ENCODE results near the gene ZEB2.

The ZEB2 gene

DNA sequence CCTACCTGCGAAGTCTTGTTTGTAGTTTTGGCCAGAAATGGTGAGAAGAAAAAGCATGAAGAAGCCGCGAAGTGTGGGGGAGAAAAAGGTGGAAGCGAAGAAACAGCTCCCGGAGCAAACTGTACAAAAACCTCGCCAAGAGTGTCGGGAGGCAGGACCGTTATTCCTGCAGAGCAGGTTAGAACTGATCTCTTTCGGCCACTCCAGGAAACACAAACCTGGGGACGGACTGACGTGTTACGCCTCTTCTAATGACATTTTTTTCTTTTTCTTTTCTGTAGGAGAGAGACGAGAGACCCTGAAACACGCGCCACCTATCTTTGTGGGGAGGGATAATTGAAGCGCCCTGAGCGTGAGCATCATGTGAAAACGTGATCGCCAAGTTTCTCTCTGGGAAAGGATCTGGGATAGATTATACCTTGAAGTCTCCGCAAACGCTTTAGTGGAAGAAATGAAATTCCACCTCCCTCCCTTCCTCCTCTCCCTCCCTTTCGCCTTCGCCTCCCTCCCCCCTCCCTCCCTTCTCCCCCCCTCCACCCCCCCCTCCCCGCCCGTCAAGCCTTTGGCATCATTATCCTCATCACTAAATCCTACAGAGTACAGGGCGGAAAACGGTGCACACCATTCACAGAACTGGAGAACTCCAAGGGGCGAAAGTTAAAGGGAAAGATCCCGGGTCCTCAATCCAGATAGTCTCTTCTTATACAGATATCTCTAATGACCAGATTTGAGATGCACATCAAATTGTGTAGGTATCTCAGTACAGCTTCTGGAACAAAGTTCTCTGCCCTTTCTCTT is at the start of gene ZEB2:
TSS of gene ZEB2 (minus strand) at position 186 of the 798 bp plus-strand sequence. CDS start 2,769 bp downstream, outside the sequence.
- peak; percentile 84 for DNase-seq (ENCODE audit: extremely low read depth, low read depth)

DNA sequence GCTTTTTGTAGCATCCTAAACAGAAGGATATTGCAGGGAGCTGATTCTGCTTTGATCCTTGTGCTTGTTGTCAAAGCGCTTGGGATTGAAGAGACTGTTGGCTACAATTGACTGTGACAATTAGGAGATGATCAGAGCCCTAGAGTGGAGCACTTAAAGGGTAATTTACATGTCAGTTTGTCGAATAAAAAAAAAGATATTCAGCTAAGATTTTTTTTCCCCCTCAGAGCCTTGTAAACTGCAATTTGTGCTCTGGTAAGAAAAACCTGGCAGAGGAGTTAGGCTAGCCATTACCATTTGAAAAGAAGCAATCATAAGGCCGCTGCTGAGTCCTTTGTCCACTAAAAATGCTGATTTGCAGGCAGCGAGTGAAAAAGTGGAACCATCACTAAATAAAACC is 47.8 kb upstream of the ZEB2 start:
- TF ChIP-seq CTCF (IDR thresholded peaks at IDR 0.05; ENCODE audit: low read depth, low read length), result no peak
- DNase-seq (ENCODE audit: extremely low read depth, low read depth), result no peak

More for the DNA sequence above, at the start of gene ZEB2:
- TF ChIP-seq CTCF (IDR thresholded peaks at IDR 0.05; ENCODE audit: low read depth, low read length), result peak; percentile 86

GRCh38 chr2:144566448-144566847 is 46.5 kb upstream of the ZEB2 start:
- DNase-seq (ENCODE audit: extremely low read depth, low read depth), result no peak
- no peak for TF ChIP-seq CTCF (IDR thresholded peaks at IDR 0.05; ENCODE audit: low read depth, low read length)

- DNase-seq (ENCODE audit: extremely low read depth, low read depth), result no peak
- TF ChIP-seq CTCF (IDR thresholded peaks at IDR 0.05; ENCODE audit: low read depth, low read length), result no peak
These were observed 40.3 kb upstream of the ZEB2 start for GRCh38 chr2:144560251-144560650.

DNA sequence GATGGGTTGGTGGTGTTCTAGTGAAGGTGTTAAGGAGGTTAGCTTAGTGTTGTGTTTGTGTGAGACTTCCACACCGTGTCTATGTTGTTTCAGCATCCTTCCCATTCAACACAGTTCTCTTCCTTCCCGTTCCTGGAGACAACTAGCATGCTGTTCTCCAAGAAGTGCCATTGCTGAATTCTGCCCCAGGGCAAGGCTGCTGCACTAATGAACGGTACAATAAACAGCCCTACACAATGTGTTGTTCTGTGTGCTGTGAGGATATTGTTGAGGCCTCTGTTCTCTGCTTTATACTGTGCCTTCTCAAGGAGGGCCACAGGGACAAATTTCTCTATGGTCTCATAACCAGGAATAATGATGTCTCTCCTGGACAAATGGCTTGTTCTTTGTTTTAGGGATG is 39.8 kb upstream of the ZEB2 start:
- no peak for DNase-seq (ENCODE audit: extremely low read depth, low read depth)
- TF ChIP-seq CTCF (IDR thresholded peaks at IDR 0.05; ENCODE audit: low read depth, low read length), result no peak

DNA sequence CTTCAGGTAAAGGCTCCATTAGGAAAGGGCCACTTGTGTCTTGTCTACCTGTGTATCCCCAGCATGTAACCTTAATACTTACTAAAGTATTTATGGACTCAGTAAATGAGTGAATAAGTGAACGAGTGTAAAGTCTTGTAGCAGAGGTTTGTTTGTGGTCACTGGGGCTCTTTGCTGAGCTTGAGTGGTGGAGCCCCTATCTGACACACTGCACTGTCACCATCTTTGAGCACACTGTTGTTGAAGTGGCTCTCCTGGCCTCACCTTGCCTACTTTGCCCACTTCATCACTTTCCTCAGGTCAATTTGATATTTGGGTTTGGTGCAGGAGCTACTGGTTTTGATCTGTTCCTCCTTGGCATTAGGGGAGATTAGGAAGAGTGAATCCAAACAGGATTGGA is 39.3 kb upstream of the ZEB2 start:
- no peak for TF ChIP-seq CTCF (IDR thresholded peaks at IDR 0.05; ENCODE audit: low read depth, low read length)
- no peak for DNase-seq (ENCODE audit: extremely low read depth, low read depth)

DNA sequence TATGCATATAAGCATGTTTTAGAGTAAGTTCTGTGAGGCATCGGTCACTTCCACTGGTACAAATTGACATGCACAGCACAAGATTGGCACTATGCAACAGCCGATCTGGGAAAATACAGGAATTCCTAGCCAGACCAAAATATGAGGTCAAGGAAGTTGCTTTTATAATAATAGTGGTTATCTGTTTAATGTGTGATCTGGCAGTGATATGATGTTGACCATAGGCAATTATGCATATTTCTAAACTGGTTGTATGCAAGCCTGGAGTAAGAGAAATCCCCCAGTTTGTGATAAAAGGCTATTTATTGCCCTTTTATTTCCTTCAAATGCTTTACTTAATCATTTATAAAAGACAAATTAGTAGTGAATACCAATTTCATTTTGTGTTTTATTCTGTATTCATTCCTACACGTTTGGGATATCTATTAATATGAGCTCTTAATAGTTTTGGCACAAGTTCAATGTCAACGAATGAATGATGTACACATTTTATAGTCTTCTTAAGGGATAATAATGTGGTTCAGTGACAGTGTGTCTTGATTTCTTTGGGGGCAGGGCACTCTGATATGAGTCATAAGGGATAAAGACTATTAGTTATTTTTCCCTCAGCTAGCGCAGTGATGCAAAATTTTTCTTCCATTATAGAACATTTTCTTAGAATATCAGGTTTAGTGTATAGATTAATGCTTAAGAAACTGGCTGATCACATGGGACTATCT is 34.7 kb upstream of the ZEB2 start:
- DNase-seq (ENCODE audit: extremely low read depth, low read depth), result no peak
- TF ChIP-seq CTCF (IDR thresholded peaks at IDR 0.05; ENCODE audit: low read depth, low read length), result no peak

Data from AG09319 (cell line).